Mucosa of descending colon (tissue), 3 donors: Measurements from ENCODE around the gene UNC45A. TPM values are rescaled to one million over a fixed set of nuclear protein-coding genes. Genes with fewer than 3 reads are reported as not detected.

Source experiments
- ATAC-seq: fragments of 200-7000 bp; cut with Tn5 transposase; one replicate; pipeline ENCODE4 v1.9.1; 2020; ENCODE audit warnings: mild to moderate bottlenecking, moderate library complexity
- DNase-seq, 3 donors: peaks; one replicate each; pipeline ENCODE4 v3.0.0-alpha.2; 2020
- H3K36me3 ChIP-seq: fragments of 200-600 bp; one replicate; pipeline ENCODE4 v1.8.0; 2021; ENCODE audit warnings: low read depth, mild to moderate bottlenecking
- H3K4me1 ChIP-seq: fragments of 200-600 bp; one replicate; pipeline ENCODE4 v1.8.0; 2021; ENCODE audit warnings: low read depth, mild to moderate bottlenecking
- H3K4me3 ChIP-seq: fragments of 200-600 bp; one replicate; pipeline ENCODE4 v1.8.0; 2021; ENCODE audit warnings: mild to moderate bottlenecking
- H3K9me3 ChIP-seq: fragments of 200-600 bp; one replicate; pipeline ENCODE4 v1.8.0; 2021; ENCODE audit warnings: mild to moderate bottlenecking
- CTCF ChIP-seq: fragments of 200-600 bp; IDR thresholded peaks from one replicate; pipeline ENCODE4 v1.8.0; 2022; ENCODE audit warnings: antibody characterized with exemption, mild to moderate bottlenecking
- intact Hi-C, 2 donors: fragments of 100-400 bp; cut with DNase I in 1 of 2; cut with micrococcal nuclease in 1 of 2; formaldehyde crosslinking; loops; one replicate each; pipeline versions ENCODE4 v1.11.0 to v1.11.1; 2022; cut with DNase I, micrococcal nuclease
- long read RNA-seq, 2 donors: library from polyadenylated mRNA; unstranded; transcript quantifications; one replicate each; pipeline ENCODE4 v2.0.0, GENCODE V29; 2019 to 2021
- total RNA-seq, 3 donors: library from RNA; stranded (reverse); fragmentation: NEBNext Ultra II Directional in 2 of 3; extraction: Animal tissue kit (Norgen Biotek cat#: 25700) in 2 of 3; gene quantifications; one replicate each; pipeline versions ENCODE4 v1.2.1 to v1.2.4, GENCODE V29; 2021 to 2023
- donor health status: DM: no; HTN: no; CAD: no; lungs with moderate emphysema.
- donor health status: DM: no; HTN: no; CAD: no.
- donor health status: DM: no; HTN: yes; CAD: no.

UNC45A gene, protein sequence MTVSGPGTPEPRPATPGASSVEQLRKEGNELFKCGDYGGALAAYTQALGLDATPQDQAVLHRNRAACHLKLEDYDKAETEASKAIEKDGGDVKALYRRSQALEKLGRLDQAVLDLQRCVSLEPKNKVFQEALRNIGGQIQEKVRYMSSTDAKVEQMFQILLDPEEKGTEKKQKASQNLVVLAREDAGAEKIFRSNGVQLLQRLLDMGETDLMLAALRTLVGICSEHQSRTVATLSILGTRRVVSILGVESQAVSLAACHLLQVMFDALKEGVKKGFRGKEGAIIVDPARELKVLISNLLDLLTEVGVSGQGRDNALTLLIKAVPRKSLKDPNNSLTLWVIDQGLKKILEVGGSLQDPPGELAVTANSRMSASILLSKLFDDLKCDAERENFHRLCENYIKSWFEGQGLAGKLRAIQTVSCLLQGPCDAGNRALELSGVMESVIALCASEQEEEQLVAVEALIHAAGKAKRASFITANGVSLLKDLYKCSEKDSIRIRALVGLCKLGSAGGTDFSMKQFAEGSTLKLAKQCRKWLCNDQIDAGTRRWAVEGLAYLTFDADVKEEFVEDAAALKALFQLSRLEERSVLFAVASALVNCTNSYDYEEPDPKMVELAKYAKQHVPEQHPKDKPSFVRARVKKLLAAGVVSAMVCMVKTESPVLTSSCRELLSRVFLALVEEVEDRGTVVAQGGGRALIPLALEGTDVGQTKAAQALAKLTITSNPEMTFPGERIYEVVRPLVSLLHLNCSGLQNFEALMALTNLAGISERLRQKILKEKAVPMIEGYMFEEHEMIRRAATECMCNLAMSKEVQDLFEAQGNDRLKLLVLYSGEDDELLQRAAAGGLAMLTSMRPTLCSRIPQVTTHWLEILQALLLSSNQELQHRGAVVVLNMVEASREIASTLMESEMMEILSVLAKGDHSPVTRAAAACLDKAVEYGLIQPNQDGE
- total RNA-seq: 10 to 100 TPM; 43.9 to 92.5 (median 54.8) TPM
- long read RNA-seq, donor 1, transcript UNC45A-202 (20 exons, 3,252 nt): major isoform, 38 of 130 reads
- long read RNA-seq, donor 1, partial matches to known transcripts: 85 of 130 reads
- long read RNA-seq, donor 1, other reads (novel, unspliced or antisense): 7 of 130 reads
- long read RNA-seq, donor 2, transcript UNC45A-202 (20 exons, 3,252 nt): major isoform, 5 of 18 reads
- long read RNA-seq, donor 2, partial matches to known transcripts: 11 of 18 reads
- long read RNA-seq, donor 2, other reads (novel, unspliced or antisense): 1 of 18 reads

DNA sequence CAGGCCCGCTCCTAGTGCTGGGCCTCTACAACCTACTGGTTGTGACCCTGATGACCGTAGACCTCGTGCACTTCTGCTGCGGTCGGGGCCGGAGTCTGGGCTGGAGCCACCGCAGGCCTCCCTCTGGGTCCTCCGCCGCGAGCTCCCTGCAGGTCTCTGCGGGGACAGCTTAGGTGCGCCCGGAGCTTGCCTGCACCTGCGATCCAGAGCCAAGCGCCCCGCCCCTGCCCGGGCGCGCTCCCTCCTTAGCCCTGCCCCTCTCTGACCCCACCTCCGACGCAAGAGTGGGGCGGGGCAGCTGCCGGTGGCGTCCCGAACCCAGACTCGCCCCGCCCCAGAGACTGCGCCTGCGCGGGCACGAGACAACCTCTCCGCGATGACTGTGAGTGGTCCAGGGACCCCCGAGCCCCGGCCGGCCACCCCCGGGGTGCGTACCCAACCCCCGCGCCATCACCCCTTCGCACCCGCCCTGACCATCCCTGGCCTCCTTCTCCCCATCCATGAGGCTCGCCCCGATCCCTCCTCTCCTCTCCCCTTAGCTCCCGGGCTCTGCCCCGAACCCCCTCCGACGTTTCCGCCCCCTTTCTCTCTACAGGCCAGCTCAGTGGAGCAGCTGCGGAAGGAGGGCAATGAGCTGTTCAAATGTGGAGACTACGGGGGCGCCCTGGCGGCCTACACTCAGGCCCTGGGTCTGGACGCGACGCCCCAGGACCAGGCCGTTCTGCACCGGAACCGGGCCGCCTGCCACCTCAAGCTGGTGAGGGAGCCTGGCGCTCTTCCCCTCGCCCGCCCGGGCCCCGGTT, at the start of gene UNC45A:
TSS of gene UNC45A (plus strand) at position 337 of the 803 bp plus-strand sequence. CDS start at position 377, 40 bp downstream.
- peaks cover under 1% of the 10 kb centered on the region for H3K36me3 ChIP-seq
- no peaks in the 10 kb centered on the region for H3K9me3 ChIP-seq
- intact Hi-C loops: no loop called here
- ATAC-seq (peak; percentile 82), DNase-seq (peak; percentile 97 to 98 (median 98))
- TF ChIP-seq CTCF: no peak
- peak within 1 kb of the TSS; percentile 42 for H3K4me3 ChIP-seq
- peaks cover 26% of the 10 kb centered on the region for H3K4me1 ChIP-seq

- Histone ChIP-seq H3K9me3 (no peaks in the 10 kb centered on the region), H3K4me3 (no peak overlapping the region), H3K36me3 (no peaks in the 10 kb centered on the region), H3K4me1 (peaks cover 15% of the 10 kb centered on the region)
- ATAC-seq: peak; percentile 71
- TF ChIP-seq CTCF: peak; percentile 98
- intact Hi-C loops: loop anchor here (5.0 to 10.0 kb wide), 3 partner anchors 191 to 361 kb away; partner anchors contain the start of gene CRTC3 (in 1 of the 2)
- DNase-seq: peak; percentile 82 to 87 (median 86)
Measured at GRCh38 chr15:90885432-90886290, 49.4 kb upstream of the UNC45A start.

- Histone ChIP-seq H3K4me3 (no peak overlapping the region), H3K4me1 (peaks cover 15% of the 10 kb centered on the region), H3K9me3 (no peaks in the 10 kb centered on the region), H3K36me3 (no peaks in the 10 kb centered on the region)
- ATAC-seq (no peak), DNase-seq (no peak)
- intact Hi-C loops: loop anchor here (5.0 to 10.0 kb wide), 3 partner anchors 191 to 361 kb away; partner anchors contain the start of gene CRTC3 (in 1 of the 2)
- no peak for TF ChIP-seq CTCF
Measured at GRCh38 chr15:90886291-90886614, 48.8 kb upstream of the UNC45A start.

GRCh38 chr15:90887037-90887481, 48.0 kb upstream of the UNC45A start:
- Histone ChIP-seq H3K36me3 (no peaks in the 10 kb centered on the region), H3K9me3 (no peaks in the 10 kb centered on the region), H3K4me1 (peaks cover 15% of the 10 kb centered on the region), H3K4me3 (no peak overlapping the region)
- no peak for ATAC-seq
- intact Hi-C loops: loop anchor here (5.0 to 10.0 kb wide), 3 partner anchors 192 to 362 kb away; partner anchors contain the start of gene CRTC3 (in 1 of the 2)
- peak in 1 of 3 donors; percentile 44 for DNase-seq
- no peak for TF ChIP-seq CTCF
